ENCODE measurements around the gene WDFY3.

Gene WDFY3

GRCh38 chr4:84708406-84709135 is 257.9 kb downstream of the WDFY3 start:
- Histone ChIP-seq H4K20me1 (no peaks in the 10 kb centered on the region), H3K4me2 (no peak overlapping the region), H3K27ac (no peak overlapping the region), H3K9me3 (no peaks in the 10 kb centered on the region), H3K4me3 (no peak overlapping the region), H3K9ac (no peak overlapping the region), H3K4me1 (no peaks in the 10 kb centered on the region), H3K36me3 (peaks cover 76% of the 10 kb centered on the region), H3K27me3 (no peaks in the 10 kb centered on the region)
- no peak for TF ChIP-seq Cebpa-rat (IDR thresholded peaks at IDR 0.05)

DNA sequence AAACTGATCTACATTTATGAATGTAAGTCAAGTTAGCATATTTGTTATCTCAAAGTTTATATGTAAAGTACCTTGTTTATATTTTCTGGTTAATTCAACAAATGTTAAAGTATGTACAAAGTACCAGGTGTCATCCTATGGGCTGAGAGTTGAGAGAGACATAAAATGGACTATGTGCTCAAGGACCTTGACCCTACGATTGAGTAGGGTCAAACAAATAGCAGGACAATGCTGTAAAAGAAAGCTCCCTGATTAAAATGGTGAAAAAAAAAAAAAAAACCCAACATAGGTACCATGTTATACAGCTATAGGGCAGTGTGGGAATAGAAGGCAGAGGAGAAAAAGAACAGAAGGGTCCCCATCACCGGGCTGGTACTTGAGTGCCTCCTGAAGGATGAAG is 260.2 kb downstream of the WDFY3 start:
- no peak for TF ChIP-seq Cebpa-rat (IDR thresholded peaks at IDR 0.05)
- H3K27me3 ChIP-seq, result no peaks in the 10 kb centered on the region
- H3K36me3 ChIP-seq, result peaks cover 74% of the 10 kb centered on the region

GRCh38 chr4:84699001-84699671 is 267.4 kb downstream of the WDFY3 start:
- Histone ChIP-seq H3K27ac (no peak overlapping the region), H3K4me1 (no peaks in the 10 kb centered on the region), H3K36me3 (peaks cover 79% of the 10 kb centered on the region), H3K9ac (no peak overlapping the region), H3K4me3 (no peak overlapping the region), H4K20me1 (no peaks in the 10 kb centered on the region), H3K27me3 (no peaks in the 10 kb centered on the region), H3K9me3 (no peaks in the 10 kb centered on the region), H3K4me2 (no peak overlapping the region)
- 0 out of 2 replicates have a peak, but pooled peaks have one; percentile 28 for TF ChIP-seq Cebpa-rat (IDR thresholded peaks at IDR 0.05)

More for the DNA sequence above, 260.2 kb downstream of the WDFY3 start:
- no peak overlapping the region for H3K4me2 ChIP-seq
- no peaks in the 10 kb centered on the region for H3K4me1 ChIP-seq
- H3K27ac ChIP-seq, result no peak overlapping the region
- H3K4me3 ChIP-seq, result no peak overlapping the region
- H3K9ac ChIP-seq, result no peak overlapping the region
- no peaks in the 10 kb centered on the region for H4K20me1 ChIP-seq
- H3K9me3 ChIP-seq, result no peaks in the 10 kb centered on the region

GRCh38 chr4:84697615-84698201 is 268.8 kb downstream of the WDFY3 start:
- H3K4me3 ChIP-seq, result no peak overlapping the region
- no peaks in the 10 kb centered on the region for H4K20me1 ChIP-seq
- no peaks in the 10 kb centered on the region for H3K9me3 ChIP-seq
- no peaks in the 10 kb centered on the region for H3K27me3 ChIP-seq
- TF ChIP-seq Cebpa-rat (IDR thresholded peaks at IDR 0.05), result no peak
- no peaks in the 10 kb centered on the region for H3K4me1 ChIP-seq
- H3K9ac ChIP-seq, result no peak overlapping the region
- H3K36me3 ChIP-seq, result peaks cover 81% of the 10 kb centered on the region
- H3K4me2 ChIP-seq, result no peak overlapping the region
- no peak overlapping the region for H3K27ac ChIP-seq

GRCh38 chr4:84697159-84697558 is 269.3 kb downstream of the WDFY3 start:
- Histone ChIP-seq H3K27me3 (no peaks in the 10 kb centered on the region), H3K36me3 (peaks cover 77% of the 10 kb centered on the region), H3K27ac (no peak overlapping the region), H3K4me1 (no peaks in the 10 kb centered on the region), H3K4me3 (no peak overlapping the region), H3K9me3 (no peaks in the 10 kb centered on the region), H3K9ac (no peak overlapping the region), H3K4me2 (no peak overlapping the region), H4K20me1 (no peaks in the 10 kb centered on the region)
- TF ChIP-seq Cebpa-rat (IDR thresholded peaks at IDR 0.05), result no peak

GRCh38 chr4:84691800-84692199 is 274.7 kb downstream of the WDFY3 start:
- H3K4me3 ChIP-seq, result no peak overlapping the region
- no peak overlapping the region for H3K9ac ChIP-seq
- H3K27ac ChIP-seq, result no peak overlapping the region
- H3K36me3 ChIP-seq, result peaks cover 72% of the 10 kb centered on the region
- no peaks in the 10 kb centered on the region for H4K20me1 ChIP-seq
- no peaks in the 10 kb centered on the region for H3K9me3 ChIP-seq
- no peaks in the 10 kb centered on the region for H3K27me3 ChIP-seq
- H3K4me2 ChIP-seq, result no peak overlapping the region
- peaks cover 11% of the 10 kb centered on the region for H3K4me1 ChIP-seq
- no peak for TF ChIP-seq Cebpa-rat (IDR thresholded peaks at IDR 0.05)

GRCh38 chr4:84691170-84691691 is 275.3 kb downstream of the WDFY3 start:
- no peak overlapping the region for H3K9ac ChIP-seq
- H3K9me3 ChIP-seq, result no peaks in the 10 kb centered on the region
- TF ChIP-seq Cebpa-rat (IDR thresholded peaks at IDR 0.05), result no peak
- H4K20me1 ChIP-seq, result no peaks in the 10 kb centered on the region
- H3K27ac ChIP-seq, result no peak overlapping the region
- no peak overlapping the region for H3K4me2 ChIP-seq
- H3K27me3 ChIP-seq, result no peaks in the 10 kb centered on the region
- peaks cover 73% of the 10 kb centered on the region for H3K36me3 ChIP-seq
- peaks cover 11% of the 10 kb centered on the region for H3K4me1 ChIP-seq
- no peak overlapping the region for H3K4me3 ChIP-seq

DNA sequence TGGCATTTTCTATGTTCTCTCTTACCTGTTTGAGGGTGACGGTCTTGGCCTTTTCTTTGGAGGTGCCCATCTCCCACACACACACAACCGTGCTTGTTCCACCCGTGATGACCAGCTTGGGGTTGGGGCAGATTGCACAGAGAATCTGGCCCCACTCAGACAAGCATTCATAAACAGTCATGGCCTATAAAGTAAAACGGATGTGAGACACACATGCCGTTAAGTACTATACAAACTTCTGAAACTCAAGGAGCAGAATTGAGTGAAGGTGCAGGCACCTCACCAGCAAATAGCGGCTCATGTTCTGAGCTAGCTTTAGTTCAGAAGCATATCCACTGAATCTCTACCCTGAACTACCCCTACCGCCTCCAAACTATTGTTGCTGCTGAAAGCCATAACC is 276.0 kb downstream of the WDFY3 start:
- Histone ChIP-seq H3K27me3 (no peaks in the 10 kb centered on the region), H3K27ac (no peak overlapping the region), H3K4me2 (no peak overlapping the region), H3K9ac (no peak overlapping the region), H3K9me3 (no peaks in the 10 kb centered on the region), H3K4me1 (peaks cover 11% of the 10 kb centered on the region), H3K4me3 (no peak overlapping the region), H3K36me3 (peaks cover 70% of the 10 kb centered on the region), H4K20me1 (no peaks in the 10 kb centered on the region)
- TF ChIP-seq Cebpa-rat (IDR thresholded peaks at IDR 0.05), result no peak

DNA sequence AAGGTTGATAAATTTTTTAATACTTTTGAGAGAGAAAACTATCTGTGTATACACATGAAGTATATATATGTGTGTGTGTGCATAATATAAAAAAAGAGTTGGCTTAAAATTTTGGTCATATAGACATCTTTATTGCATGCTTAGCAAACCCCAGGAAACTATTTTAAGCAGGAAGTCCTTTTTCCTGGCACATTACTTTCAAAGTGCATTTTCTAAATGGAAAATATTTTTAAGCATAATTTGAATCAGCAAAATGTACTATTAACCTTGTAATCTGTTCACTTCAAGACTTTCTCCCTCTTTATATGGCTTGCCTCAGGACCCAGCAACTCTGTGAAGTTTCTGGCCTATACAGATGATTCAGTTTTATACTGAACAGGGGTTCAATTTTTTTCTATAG is 277.3 kb downstream of the WDFY3 start:
- Histone ChIP-seq H3K4me1 (peaks cover 22% of the 10 kb centered on the region), H4K20me1 (no peaks in the 10 kb centered on the region), H3K36me3 (peaks cover 68% of the 10 kb centered on the region), H3K4me3 (no peak overlapping the region), H3K27me3 (no peaks in the 10 kb centered on the region), H3K9me3 (no peaks in the 10 kb centered on the region), H3K27ac (no peak overlapping the region), H3K9ac (no peak overlapping the region), H3K4me2 (no peak overlapping the region)
- no peak for TF ChIP-seq Cebpa-rat (IDR thresholded peaks at IDR 0.05)

DNA sequence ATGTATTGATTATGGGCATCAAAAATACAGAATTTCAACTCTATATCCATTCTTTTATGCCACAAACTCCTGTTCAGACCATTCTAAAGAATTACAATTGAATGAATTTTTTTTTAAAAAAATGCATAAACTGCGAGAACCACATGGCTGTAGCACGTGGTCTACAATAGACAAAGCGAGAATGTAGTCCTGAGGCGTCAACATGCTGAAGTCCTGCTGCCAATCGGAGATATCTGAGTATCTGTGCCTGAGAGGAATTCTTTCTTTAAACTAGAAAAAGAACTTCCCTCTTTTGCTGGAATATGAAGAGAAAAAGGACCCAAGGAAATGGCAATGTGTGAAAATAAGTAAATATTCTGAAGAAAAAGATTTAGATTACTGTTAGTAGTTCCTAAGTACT is 277.9 kb downstream of the WDFY3 start:
- Histone ChIP-seq H3K9ac (no peak overlapping the region), H3K27me3 (no peaks in the 10 kb centered on the region), H4K20me1 (no peaks in the 10 kb centered on the region), H3K4me1 (peaks cover 24% of the 10 kb centered on the region), H3K4me2 (no peak overlapping the region), H3K36me3 (peaks cover 68% of the 10 kb centered on the region), H3K27ac (no peak overlapping the region), H3K9me3 (no peaks in the 10 kb centered on the region), H3K4me3 (no peak overlapping the region)
- TF ChIP-seq Cebpa-rat (IDR thresholded peaks at IDR 0.05), result no peak

All from BLaER1 (cell line).